HepG2 (cell line): ENCODE data around the gene SMARCA4. TPM values are rescaled to one million over a fixed set of nuclear protein-coding genes. Genes with fewer than 3 reads are reported as not detected.

Experiments
- HNF4A ChIP-seq: sonication (generic); formaldehyde crosslinking; IDR thresholded peaks from 2 replicates; pipeline ENCODE4 v1.4.0; 2020; ENCODE audit warnings: missing genetic modification reagents
- HOXA3 ChIP-seq: sonication (generic); formaldehyde crosslinking; IDR thresholded peaks from 2 replicates; pipeline ENCODE4 v1.5.0; 2020; ENCODE audit warnings: missing genetic modification reagents
- KLF16 ChIP-seq, 2 experiments: sonication (generic) in 1 of 2; formaldehyde crosslinking in 1 of 2; IDR thresholded peaks; 2 replicates each; pipeline versions ENCODE4 v1.6.1 to v1.8.0; 2016 to 2023; ENCODE audit warnings: missing genetic modification reagents in 2 of 2, missing compliant biosample characterization in 1 of 2
- NR2F1 ChIP-seq, 2 experiments: fragments of 450-650 bp in 1 of 2; formaldehyde crosslinking in 1 of 2; IDR thresholded peaks; 2 replicates each; pipeline versions ENCODE4 v1.5.0 to v1.6.1; 2016 to 2020; ENCODE audit warnings: mild to moderate bottlenecking in 1 of 2, missing compliant biosample characterization in 1 of 2, missing genetic modification reagents in 1 of 2, moderate library complexity in 1 of 2
- POGZ ChIP-seq: sonication (generic); formaldehyde crosslinking; IDR thresholded peaks from 2 replicates; pipeline ENCODE4 v1.4.0; 2020; ENCODE audit warnings: mild to moderate bottlenecking, missing genetic modification reagents
- RBM22 ChIP-seq: fragments of 200-400 bp; formaldehyde crosslinking; optimal IDR thresholded peaks from 2 replicates; pipeline ENCODE3; 2017; ENCODE audit warnings: mild to moderate bottlenecking, low read length, moderate library complexity
- SAP130 ChIP-seq: IDR thresholded peaks from 2 replicates; pipeline ENCODE4 v1.6.1; 2016; ENCODE audit warnings: low read depth
- SIX4 ChIP-seq: sonication (generic); formaldehyde crosslinking; IDR thresholded peaks from 2 replicates; pipeline ENCODE4 v1.4.0; 2020; ENCODE audit warnings: missing genetic modification reagents
- SKI ChIP-seq: fragments of 450-650 bp; IDR thresholded peaks from one replicate; pipeline ENCODE4 v1.6.1; 2018; ENCODE audit warnings: mild to moderate bottlenecking; ENCODE audit not compliant: partially characterized antibody
- TAF1 ChIP-seq: sonication (generic); formaldehyde crosslinking; IDR thresholded peaks from 2 replicates; pipeline ENCODE4 v1.4.0; 2020; ENCODE audit warnings: missing genetic modification reagents
- ZMYM2 ChIP-seq: sonication (generic); formaldehyde crosslinking; IDR thresholded peaks from 2 replicates; pipeline ENCODE4 v1.8.0; 2022; ENCODE audit warnings: mild to moderate bottlenecking, missing genetic modification reagents
- ZMYM3 ChIP-seq: sonication (generic); formaldehyde crosslinking; IDR thresholded peaks from 2 replicates; pipeline ENCODE4 v1.5.1; 2020; ENCODE audit warnings: mild to moderate bottlenecking, missing genetic modification reagents
- ZMYM4 ChIP-seq: sonication (generic); formaldehyde crosslinking; IDR thresholded peaks from 2 replicates; pipeline ENCODE4 v1.8.1; 2023; ENCODE audit warnings: mild to moderate bottlenecking, missing genetic modification reagents
- ZNF451 ChIP-seq: sonication (generic); formaldehyde crosslinking; IDR thresholded peaks from 2 replicates; pipeline ENCODE4 v1.5.0; 2020; ENCODE audit warnings: mild to moderate bottlenecking, missing genetic modification reagents
- ZNF792 ChIP-seq: IDR thresholded peaks from 2 replicates; pipeline ENCODE4 v1.6.1; 2016
- polyA plus RNA-seq, 8 experiments: library from polyadenylated mRNA; depleted of rRNA in 3 of 8; stranded (reverse) in 7 of 8; unstranded in 1 of 8; fragments of >200 nt; fragmentation: Illumina TruSeq in 4 of 8; extraction: Trizol in 4 of 8; gene quantifications; 2 replicates each; pipeline versions ENCODE4 v1.2.1 to v1.2.3, GENCODE V29; 2011 to 2016; ENCODE audit warnings: low read depth in 4 of 8, missing spikeins in 1 of 8, mixed read lengths in 1 of 8; ENCODE audit not compliant: insufficient read depth in 1 of 8
- total RNA-seq, 5 experiments: library from RNA; depleted of rRNA; stranded (reverse); fragments of >200 nt; fragmentation: Illumina TruSeq; extraction: Trizol; gene quantifications; 2 replicates each; pipeline ENCODE4 v1.2.3, GENCODE V29; 2016; ENCODE audit warnings: low read depth in 1 of 5
- TF ChIP-seq, protein P1 (sequence below): sonication (generic); formaldehyde crosslinking; IDR thresholded peaks from 2 replicates; pipeline ENCODE4 v1.5.1; 2020; ENCODE audit warnings: missing genetic modification reagents, mild to moderate bottlenecking, borderline replicate concordance
- TF ChIP-seq, protein P2 (sequence below): sonication (generic); formaldehyde crosslinking; IDR thresholded peaks from 2 replicates; pipeline ENCODE4 v1.4.0; 2020; ENCODE audit warnings: missing genetic modification reagents
- TF ChIP-seq, protein P3 (sequence below): sonication (generic); formaldehyde crosslinking; conservative IDR thresholded peaks from 2 replicates; pipeline ENCODE4 v1.8.0; 2022; ENCODE audit warnings: low read depth, missing genetic modification reagents
- TF ChIP-seq, protein P4 (sequence below): sonication (generic); formaldehyde crosslinking; IDR thresholded peaks from 2 replicates; pipeline ENCODE4 v1.4.0; 2020; ENCODE audit warnings: missing genetic modification reagents
- TF ChIP-seq, protein P5 (sequence below): sonication (generic); formaldehyde crosslinking; IDR thresholded peaks from 2 replicates; pipeline ENCODE4 v1.5.1; 2020; ENCODE audit warnings: mild to moderate bottlenecking, missing genetic modification reagents, moderate library complexity

SMARCA4 gene
- total and polyA plus RNA-seq, 2 of the 13 experiments (the other 11 are each of a cell fraction or from before 2014, with no cell fraction given): 25.4 to 45.9 TPM

DNA sequence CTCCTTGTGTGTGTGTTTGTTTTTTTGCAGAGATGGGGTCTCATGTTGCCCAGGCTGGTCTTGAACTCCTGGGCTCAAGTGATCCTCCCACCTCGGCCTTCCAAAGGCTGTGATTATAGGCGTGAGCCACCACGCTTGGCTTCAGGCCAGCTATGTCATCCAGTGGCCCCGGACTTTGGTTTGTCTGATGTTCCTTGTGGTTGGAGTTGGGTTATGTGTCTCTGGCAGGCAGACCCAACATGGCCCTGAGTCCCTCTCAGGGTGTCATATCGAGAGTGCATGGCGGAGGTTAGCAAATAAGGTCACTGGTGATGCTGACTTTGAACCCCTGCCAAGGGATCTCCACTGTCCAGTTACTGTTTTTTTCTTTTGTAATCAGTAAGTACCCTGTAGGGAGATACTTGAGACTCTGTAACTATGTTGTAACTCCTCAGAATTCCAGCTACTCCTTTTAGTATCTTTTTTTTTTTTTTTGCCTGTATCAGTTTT, 37.3 kb downstream of the SMARCA4 start (continued):
- TF ChIP-seq, protein P1, sequence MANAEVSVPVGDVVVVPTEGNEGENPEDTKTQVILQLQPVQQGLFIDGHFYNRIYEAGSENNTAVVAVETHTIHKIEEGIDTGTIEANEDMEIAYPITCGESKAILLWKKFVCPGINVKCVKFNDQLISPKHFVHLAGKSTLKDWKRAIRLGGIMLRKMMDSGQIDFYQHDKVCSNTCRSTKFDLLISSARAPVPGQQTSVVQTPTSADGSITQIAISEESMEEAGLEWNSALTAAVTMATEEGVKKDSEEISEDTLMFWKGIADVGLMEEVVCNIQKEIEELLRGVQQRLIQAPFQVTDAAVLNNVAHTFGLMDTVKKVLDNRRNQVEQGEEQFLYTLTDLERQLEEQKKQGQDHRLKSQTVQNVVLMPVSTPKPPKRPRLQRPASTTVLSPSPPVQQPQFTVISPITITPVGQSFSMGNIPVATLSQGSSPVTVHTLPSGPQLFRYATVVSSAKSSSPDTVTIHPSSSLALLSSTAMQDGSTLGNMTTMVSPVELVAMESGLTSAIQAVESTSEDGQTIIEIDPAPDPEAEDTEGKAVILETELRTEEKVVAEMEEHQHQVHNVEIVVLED (CRISPR knock-in tag): no peak
- TF ChIP-seq SIX4 (CRISPR knock-in tag) (no peak), NR2F1 (CRISPR knock-in tag; IDR thresholded peaks at IDR 0.05) (peak in 1 of 2 experiments; percentile 59; a peak in 1 of 4 replicates), ZMYM4 (CRISPR knock-in tag) (peak; percentile 57), POGZ (CRISPR knock-in tag) (0 out of 2 replicates have a peak, but pooled peaks have one; percentile 14), RBM22 (peak; percentile 18), ZMYM3 (CRISPR knock-in tag) (peak; percentile 29; the same call in 1 of the 2 replicates), ZMYM2 (CRISPR knock-in tag) (peak; percentile 58), ZNF792 (CRISPR knock-in tag) (no peak), ZNF451 (CRISPR knock-in tag) (no peak), TAF1 (CRISPR knock-in tag) (no peak), HNF4A (CRISPR knock-in tag) (peak; percentile 79), KLF16 (CRISPR knock-in tag; IDR thresholded peaks at IDR 0.05) (no peak), SAP130 (CRISPR knock-in tag) (peak; percentile 16; the same call in 1 of the 2 replicates), HOXA3 (CRISPR knock-in tag) (peak; percentile 46; the same call in 1 of the 2 replicates), SKI (peak; percentile 39)
- TF ChIP-seq, protein P2, sequence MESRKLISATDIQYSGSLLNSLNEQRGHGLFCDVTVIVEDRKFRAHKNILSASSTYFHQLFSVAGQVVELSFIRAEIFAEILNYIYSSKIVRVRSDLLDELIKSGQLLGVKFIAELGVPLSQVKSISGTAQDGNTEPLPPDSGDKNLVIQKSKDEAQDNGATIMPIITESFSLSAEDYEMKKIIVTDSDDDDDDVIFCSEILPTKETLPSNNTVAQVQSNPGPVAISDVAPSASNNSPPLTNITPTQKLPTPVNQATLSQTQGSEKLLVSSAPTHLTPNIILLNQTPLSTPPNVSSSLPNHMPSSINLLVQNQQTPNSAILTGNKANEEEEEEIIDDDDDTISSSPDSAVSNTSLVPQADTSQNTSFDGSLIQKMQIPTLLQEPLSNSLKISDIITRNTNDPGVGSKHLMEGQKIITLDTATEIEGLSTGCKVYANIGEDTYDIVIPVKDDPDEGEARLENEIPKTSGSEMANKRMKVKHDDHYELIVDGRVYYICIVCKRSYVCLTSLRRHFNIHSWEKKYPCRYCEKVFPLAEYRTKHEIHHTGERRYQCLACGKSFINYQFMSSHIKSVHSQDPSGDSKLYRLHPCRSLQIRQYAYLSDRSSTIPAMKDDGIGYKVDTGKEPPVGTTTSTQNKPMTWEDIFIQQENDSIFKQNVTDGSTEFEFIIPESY (CRISPR knock-in tag): peak; percentile 56; the same call in 1 of the 2 replicates
- TF ChIP-seq, protein P3, sequence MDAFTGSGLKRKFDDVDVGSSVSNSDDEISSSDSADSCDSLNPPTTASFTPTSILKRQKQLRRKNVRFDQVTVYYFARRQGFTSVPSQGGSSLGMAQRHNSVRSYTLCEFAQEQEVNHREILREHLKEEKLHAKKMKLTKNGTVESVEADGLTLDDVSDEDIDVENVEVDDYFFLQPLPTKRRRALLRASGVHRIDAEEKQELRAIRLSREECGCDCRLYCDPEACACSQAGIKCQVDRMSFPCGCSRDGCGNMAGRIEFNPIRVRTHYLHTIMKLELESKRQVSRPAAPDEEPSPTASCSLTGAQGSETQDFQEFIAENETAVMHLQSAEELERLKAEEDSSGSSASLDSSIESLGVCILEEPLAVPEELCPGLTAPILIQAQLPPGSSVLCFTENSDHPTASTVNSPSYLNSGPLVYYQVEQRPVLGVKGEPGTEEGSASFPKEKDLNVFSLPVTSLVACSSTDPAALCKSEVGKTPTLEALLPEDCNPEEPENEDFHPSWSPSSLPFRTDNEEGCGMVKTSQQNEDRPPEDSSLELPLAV (CRISPR knock-in tag): no peak
- TF ChIP-seq, protein P4, sequence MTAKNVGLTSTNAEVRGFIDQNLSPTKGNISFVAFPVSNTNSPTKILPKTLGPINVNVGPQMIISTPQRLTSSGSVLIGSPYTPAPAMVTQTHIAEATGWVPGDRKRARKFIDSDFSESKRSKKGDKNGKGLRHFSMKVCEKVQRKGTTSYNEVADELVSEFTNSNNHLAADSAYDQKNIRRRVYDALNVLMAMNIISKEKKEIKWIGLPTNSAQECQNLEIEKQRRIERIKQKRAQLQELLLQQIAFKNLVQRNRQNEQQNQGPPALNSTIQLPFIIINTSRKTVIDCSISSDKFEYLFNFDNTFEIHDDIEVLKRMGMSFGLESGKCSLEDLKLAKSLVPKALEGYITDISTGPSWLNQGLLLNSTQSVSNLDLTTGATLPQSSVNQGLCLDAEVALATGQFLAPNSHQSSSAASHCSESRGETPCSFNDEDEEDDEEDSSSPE (CRISPR knock-in tag): no peak
- TF ChIP-seq, protein P5, sequence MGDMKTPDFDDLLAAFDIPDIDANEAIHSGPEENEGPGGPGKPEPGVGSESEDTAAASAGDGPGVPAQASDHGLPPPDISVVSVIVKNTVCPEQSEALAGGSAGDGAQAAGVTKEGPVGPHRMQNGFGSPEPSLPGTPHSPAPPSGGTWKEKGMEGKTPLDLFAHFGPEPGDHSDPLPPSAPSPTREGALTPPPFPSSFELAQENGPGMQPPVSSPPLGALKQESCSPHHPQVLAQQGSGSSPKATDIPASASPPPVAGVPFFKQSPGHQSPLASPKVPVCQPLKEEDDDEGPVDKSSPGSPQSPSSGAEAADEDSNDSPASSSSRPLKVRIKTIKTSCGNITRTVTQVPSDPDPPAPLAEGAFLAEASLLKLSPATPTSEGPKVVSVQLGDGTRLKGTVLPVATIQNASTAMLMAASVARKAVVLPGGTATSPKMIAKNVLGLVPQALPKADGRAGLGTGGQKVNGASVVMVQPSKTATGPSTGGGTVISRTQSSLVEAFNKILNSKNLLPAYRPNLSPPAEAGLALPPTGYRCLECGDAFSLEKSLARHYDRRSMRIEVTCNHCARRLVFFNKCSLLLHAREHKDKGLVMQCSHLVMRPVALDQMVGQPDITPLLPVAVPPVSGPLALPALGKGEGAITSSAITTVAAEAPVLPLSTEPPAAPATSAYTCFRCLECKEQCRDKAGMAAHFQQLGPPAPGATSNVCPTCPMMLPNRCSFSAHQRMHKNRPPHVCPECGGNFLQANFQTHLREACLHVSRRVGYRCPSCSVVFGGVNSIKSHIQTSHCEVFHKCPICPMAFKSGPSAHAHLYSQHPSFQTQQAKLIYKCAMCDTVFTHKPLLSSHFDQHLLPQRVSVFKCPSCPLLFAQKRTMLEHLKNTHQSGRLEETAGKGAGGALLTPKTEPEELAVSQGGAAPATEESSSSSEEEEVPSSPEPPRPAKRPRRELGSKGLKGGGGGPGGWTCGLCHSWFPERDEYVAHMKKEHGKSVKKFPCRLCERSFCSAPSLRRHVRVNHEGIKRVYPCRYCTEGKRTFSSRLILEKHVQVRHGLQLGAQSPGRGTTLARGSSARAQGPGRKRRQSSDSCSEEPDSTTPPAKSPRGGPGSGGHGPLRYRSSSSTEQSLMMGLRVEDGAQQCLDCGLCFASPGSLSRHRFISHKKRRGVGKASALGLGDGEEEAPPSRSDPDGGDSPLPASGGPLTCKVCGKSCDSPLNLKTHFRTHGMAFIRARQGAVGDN (CRISPR knock-in tag): no peak
